NCI-H2107 treated with DMSO at 0.1 percent for 48 hours (cell line): ENCODE results near the gene TXK.

Experiments
- DNase-seq: peaks from one replicate; lab custom pipeline; 2025; ENCODE audit not compliant: unreplicated experiment; lab: John Stamatoyannopoulos, UW

The TXK gene

GRCh38 chr4:48108309-48109073 lies 25.6 kb downstream of the TXK start:
- DNase-seq, result no peak

DNA sequence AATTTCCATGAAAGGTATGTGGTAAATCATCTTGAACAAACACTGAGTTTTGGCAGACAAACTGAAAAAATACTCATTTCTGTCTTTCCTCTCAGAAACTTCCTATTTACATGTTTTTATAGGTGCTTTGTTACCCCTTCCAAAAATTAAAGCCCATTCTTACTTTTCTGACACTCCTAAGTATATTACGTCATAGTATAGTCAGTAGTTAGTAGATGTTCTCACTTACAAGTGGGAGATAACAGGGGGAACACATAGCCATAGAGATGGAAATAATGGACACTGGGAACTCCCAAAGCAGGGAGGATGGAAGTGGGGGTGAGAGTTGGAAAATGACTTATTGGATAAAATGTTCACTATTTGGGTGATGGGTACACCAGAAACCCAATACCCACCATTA lies 28.8 kb downstream of the TXK start:
- no peak for DNase-seq

GRCh38 chr4:48103483-48104139 lies 30.4 kb downstream of the TXK start:
- DNase-seq, result no peak

DNA sequence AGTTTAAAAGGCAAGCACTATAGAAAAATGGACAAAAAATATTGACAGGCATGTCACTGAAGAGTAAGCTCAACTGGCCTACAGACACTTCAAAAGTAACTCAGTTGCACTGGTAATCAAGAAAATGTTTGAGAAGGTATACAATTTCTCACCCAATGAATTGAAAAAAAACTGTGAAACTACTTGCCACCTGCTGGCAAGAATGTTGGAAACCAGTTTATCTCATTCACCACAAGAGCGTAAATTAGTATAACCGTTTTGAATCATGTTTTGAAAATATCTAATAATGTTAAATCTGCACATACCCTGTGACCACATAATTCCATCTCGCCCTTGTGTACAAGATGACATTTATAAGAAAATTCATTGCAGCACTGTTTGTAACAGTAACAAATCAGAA lies 31.7 kb downstream of the TXK start:
- no peak for DNase-seq

DNA sequence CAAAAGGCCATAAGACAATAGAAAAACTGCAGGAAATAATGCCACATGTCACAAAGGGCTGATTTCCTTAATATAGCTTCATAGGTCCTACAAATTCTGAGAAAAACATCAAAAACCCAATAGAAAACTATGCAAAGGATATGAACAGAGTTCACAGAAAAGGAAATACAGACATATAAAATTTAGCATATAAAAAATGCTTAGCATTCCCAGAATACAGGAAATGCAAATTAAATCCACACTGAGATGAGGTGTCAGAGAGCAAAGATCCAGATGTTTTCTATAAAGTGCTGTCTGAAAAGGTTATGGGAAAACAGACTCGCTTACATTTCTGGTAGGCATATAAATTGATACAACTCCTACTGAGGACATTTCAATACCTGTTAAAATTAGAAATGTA lies 33.8 kb downstream of the TXK start:
- no peak for DNase-seq

DNA sequence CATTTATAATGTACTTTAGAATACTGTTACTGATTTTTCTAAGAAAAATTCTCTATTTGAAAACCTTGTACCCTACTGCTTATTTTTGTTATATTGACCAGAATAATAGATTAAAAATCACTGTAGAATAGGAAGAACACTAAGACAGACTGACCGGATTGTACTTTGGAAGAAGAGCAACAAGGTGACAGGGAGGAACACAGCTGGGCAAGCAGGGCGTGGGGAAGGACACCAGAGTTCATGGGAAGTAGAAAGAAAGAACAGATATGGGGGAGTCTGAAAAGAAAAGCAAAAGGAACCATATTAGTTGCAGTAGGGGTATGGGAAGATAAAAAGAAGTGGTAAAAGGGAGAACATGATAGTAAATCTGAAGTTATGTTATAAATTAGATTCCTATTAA lies 38.6 kb downstream of the TXK start:
- DNase-seq, result no peak

- DNase-seq, result no peak
Measured at GRCh38 chr4:48093991-48094416, 40.0 kb downstream of the TXK start.

DNA sequence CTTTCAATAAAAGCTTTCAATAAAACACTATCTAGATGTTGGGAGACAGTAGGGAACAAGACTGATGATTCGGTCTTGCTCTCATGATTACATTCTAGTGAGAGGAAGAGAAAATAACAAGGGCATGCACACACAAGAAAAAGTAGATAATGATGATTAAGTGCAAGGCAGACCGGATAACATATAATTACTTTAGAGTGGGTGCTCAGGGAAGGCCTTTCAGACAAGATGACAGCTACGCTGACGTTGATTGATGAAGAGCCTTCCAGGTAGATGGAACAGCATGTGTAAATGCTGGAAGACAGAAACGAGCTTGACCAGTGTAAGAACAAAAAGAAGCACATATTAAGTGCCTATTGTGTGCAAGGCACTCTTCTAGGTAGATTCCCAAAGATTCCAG lies 43.4 kb downstream of the TXK start:
- DNase-seq, result no peak

DNA sequence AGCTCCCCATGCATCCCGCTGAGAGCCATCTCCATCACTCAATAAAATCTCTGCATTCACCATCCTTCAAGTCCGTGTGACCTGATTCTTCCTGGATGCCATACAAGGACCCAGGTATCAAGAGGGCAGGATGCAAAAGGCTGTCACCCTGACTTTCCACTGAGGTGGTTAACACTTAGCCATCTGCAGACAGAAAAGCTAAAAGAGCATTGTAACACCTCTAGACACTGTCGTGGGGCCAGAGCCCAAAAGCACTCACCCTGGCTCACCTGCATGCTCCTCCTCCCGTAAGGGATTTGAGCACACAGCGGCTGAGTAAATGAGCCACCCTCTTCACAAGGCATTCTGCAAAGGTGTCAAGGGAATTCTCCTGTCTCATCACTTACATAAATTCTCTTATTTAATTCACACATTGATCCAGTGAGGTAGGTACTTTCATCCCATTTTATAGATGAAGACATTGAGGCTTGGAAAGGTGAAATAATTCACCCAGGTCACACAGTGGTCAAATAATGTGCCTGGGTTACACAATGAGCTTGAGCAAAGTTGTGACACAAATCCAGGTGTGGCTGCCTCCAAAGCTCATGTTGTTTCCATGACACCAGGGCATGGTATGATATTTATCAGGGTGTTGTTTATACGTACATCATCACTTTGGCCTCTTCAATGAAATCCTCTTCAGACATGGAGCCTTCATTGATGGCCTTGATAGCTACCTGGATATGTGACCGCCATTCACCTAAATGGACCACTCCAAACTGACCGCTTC lies 48.0 kb downstream of the TXK start:
- DNase-seq, result no peak

GRCh38 chr4:48082956-48083355 lies 51.1 kb downstream of the TXK start:
- DNase-seq, result no peak

- DNase-seq, result no peak
Measured at GRCh38 chr4:48081196-48081595, 52.9 kb downstream of the TXK start.

DNA sequence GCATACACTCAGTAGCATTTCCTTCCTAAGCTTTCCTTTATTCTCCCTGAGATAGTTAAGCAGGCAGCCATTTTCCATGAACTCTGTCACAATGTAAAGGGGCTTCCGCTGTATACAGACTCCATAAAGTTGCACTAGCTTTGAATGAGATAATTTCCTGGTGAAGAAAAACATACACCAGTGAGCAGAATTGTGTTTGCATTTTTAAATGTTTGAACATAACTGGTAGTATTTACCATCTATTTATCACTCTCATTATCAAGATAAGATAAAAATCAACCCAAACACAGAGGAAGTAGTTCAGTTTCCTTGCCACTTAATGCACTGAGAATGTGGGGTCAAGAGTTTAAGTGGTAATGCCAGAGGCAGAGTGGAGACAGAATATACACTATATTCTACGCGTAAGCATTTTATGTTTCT lies 54.1 kb downstream of the TXK start:
- no peak for DNase-seq

DNA sequence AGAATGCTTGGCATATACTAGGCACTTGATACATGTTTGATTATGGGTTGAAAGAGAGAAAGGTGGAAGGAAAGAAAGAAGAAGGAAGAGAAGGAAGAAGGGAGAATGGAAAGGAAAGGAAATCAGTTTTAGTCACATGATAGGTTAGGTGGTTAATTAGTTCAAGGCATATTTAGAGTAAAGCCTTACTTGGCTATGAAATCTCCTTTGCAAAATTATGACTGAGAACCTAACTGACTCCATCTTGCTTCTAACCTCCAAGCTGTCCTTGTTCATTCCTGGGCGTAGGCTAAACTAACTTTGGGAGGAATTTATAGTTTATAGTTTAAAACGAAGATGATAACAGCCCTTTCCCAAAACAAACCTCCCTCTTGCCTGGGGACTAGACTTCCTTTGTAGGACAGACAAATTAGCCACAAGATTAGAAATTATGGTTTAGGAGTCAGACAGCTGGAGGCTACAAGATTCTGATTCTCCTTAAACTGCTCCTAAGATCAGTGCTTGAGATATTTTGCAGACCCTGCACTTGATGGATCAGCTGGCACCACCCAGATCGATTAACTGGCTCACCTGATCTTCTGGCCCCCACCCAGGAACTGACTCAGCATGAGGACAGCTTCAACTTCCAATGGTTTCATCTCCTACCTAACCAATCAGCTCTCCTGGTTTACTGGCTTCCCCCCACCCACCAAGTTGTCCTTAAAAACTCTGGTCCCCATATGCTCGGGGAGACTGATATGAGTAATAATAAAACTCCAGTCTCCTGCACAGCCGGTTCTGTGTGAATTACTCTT lies 55.0 kb downstream of the TXK start:
- DNase-seq, result no peak

- no peak for DNase-seq
Measured at GRCh38 chr4:48078425-48078824, 55.6 kb downstream of the TXK start.

DNA sequence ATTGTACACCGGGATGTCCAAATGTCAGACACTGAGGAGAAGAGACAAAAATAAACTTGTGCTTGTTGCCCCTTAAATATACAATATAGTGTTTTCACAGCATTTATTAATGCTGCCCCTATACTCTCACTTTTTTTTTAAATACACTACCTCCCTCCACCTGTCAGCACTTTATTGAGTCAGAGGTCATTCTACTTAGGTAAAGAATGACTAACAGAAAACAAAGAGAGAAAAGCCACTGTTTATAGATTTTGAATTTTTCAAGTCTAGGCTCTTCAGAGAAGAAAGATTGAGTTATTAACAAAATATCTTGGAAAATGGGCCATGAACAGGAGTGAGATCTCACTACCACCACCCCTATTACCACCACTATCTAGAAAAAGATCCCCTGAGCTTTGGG lies 59.4 kb downstream of the TXK start:
- DNase-seq, result no peak

DNA sequence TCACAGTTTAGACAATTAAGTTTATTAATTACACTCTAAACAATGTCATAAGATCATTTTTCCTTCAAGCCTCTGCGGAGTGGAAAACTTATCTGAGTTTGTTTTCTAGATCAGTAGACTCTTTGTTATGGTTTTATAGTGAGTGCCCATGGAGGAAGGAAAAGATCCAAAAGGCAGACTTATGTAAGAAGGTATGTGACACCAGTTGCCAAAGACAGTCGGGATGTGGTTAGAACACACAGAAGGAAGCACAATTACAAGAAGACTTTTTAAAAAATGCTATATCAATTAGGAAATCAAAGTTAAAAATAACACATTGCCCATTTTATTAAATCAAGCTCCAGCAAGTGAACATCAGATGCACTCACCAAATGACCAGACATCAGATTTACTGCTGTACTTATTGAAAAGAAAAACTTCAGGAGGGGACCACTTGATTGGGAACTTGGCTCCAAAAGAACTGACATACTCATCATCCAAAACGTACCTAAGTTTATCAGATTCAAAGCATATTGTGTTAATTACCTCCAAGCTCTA lies 60.4 kb downstream of the TXK start:
- DNase-seq, result no peak

DNA sequence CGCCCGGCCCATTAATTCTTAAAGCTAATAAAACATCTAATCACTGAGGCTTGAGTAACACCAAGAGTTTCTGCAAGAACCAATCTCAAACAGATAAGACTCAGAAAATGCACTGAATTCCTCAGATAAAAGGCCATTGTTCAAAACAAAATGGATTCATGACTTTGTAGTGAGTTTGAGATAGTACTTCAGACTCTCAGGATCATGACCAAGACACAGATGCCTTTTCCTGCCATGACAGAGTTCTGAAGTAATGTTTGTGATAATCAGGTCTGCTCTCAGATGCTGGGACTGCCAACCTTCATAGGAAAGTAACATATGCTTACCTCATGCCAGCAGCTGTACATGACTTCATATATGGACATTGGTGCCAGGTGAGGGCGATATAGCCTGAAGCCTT lies 62.9 kb downstream of the TXK start:
- no peak for DNase-seq

GRCh38 chr4:48069026-48069425 lies 65.0 kb downstream of the TXK start:
- no peak for DNase-seq

DNA sequence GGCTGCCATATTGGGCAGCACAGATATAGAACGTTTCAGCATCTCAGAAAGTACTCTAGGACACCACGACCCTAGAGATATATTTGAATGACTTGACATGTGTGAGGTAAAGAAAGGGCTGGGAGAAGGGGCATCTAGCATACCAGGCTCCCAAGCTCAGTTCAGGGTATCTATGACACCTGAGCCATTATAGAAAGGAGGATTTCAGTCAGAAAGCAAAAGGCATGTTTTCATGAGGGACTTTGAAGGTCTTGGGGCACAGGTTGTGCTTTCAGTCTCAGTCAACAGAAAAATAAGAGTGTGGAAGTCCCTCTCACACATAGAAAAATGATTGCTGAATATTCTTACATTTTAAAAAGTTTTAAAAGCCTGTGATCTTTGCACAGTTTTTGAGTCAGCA lies 65.9 kb downstream of the TXK start:
- no peak for DNase-seq

GRCh38 chr4:48067536-48067935 lies 66.5 kb downstream of the TXK start:
- DNase-seq, result no peak

GRCh38 chr4:48065587-48066052 lies 68.4 kb downstream of the TXK start:
- DNase-seq, result no peak
